Measurements from ENCODE around the gene TPRN. TPM values are rescaled to one million over a fixed set of nuclear protein-coding genes. Genes with fewer than 3 reads are reported as not detected.
A peak's percentile ranks its signal among the peaks of the same experiment; 100 is the strongest.

Gene TPRN
- total and polyA plus RNA-seq, 9 of the 15 experiments (the other 6 are each of a cell fraction or from before 2014, with no cell fraction given) = 0.31 to 31.9 (median 4.4) TPM

GRCh38 chr9:137243626-137244485 is 43.3 kb upstream of the TPRN start (continued):
- TF ChIP-seq BCLAF1 (IDR thresholded peaks at IDR 0.05; ENCODE audit: borderline replicate concordance in 1 of 2, control insufficient read depth in 1 of 2, low read depth in 2 of 2, low read length in 1 of 2) (0 out of 4 replicates have a peak, but pooled peaks of 1 of the 2 experiments have one; percentile 13), ZBTB17 (CRISPR knock-in tag; IDR thresholded peaks at IDR 0.05) (peak; percentile 56; the same call in 1 of the 2 replicates), HSF4 (CRISPR knock-in tag; IDR thresholded peaks at IDR 0.05; ENCODE audit: borderline replicate concordance) (no peak), TFAP4 (CRISPR knock-in tag; IDR thresholded peaks at IDR 0.05; ENCODE audit: borderline replicate concordance) (peak; percentile 35; the same call in 1 of the 2 replicates), ZNF274 (IDR thresholded peaks at IDR 0.05; ENCODE audit: borderline replicate concordance, low read depth, low read length) (no peak), THAP7 (CRISPR knock-in tag; IDR thresholded peaks at IDR 0.05) (0 out of 2 replicates have a peak, but pooled peaks have one; percentile 10), ZC3H11A (IDR thresholded peaks at IDR 0.05; ENCODE audit: low read depth, low read length) (no peak), RB1 (IDR thresholded peaks at IDR 0.05; ENCODE audit: low read depth) (no peak), PHF21A (IDR thresholded peaks at IDR 0.05; ENCODE audit: borderline replicate concordance, low read depth) (no peak), MBD2 (IDR thresholded peaks at IDR 0.05; ENCODE audit: borderline replicate concordance, low read depth) (peak; percentile 61; the same call in 1 of the 2 replicates), KDM5B (IDR thresholded peaks at IDR 0.05; ENCODE audit: insufficient replicate concordance, low read depth, low read length) (peak; percentile 75), GTF2B (IDR thresholded peaks at IDR 0.05; ENCODE audit: extremely low read depth, insufficient read length) (no peak), MITF (IDR thresholded peaks at IDR 0.05) (no peak), MCM7 (IDR thresholded peaks at IDR 0.05) (no peak), ATF1 (CRISPR knock-in tag; IDR thresholded peaks at IDR 0.05) (no peak), ATF1 (tag; IDR thresholded peaks at IDR 0.05) (no peak), BHLHE40 (IDR thresholded peaks at IDR 0.05; ENCODE audit: low read length) (no peak), HDAC1 (IDR thresholded peaks at IDR 0.05) (no peak), SP2 (IDR thresholded peaks at IDR 0.05; ENCODE audit: extremely low read depth, low read depth, low read length, poor library complexity, severe bottlenecking) (no peak), ZNF695 (CRISPR knock-in tag; IDR thresholded peaks at IDR 0.05) (no peak)
